Cardiac fibroblast (primary cell): ENCODE measurements around the gene COPG2.
"Not testable (repeated sequence)": the region's sequence is repeated elsewhere in the genome, so short reads cannot be mapped to it uniquely, and the experiment has no call there.

Experiments used
- DNase-seq, 2 donors: peaks; one replicate each; pipeline versions ENCODE4 v3.0.0 to v3.0.0-alpha.2; 2010; ENCODE audit warnings: low read depth in 2 of 2
- H3K4me3 ChIP-seq, 2 donors: replicated peaks in 1 of 2; 1 replicate in 1 of 2; 2 replicates in 1 of 2; pipeline ENCODE4 v1.5.1; 2011; ENCODE audit warnings: low read depth in 2 of 2, low read length in 2 of 2, mild to moderate bottlenecking in 2 of 2, moderate library complexity in 1 of 2
- CTCF ChIP-seq: IDR thresholded peaks from one replicate; pipeline ENCODE4 v1.5.1; 2011; ENCODE audit warnings: low read depth, mild to moderate bottlenecking, low read length, inconsistent platforms

The COPG2 gene

DNA sequence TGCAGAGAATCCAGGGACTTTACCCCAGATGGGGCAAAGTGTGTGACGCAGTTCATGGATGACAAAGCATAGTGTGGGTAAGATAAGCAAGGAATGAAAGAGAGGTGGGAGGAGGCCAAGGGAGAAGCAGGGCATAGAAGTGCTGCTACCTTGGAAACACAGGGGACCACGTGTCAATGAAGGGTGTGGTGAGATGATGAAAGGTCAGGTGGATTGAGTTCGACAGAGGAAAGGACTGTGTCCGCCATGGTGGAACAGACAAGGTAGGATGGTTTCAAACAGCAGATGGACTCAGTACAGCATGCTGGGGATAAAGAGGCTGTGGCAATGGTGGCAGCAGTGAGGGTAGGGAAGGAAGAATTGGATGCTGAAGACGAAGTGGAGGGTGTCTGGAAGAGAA lies 143.9 kb downstream of the COPG2 start:
- no peak for DNase-seq
- H3K4me3 ChIP-seq: no peak overlapping the region
- TF ChIP-seq CTCF: no peak

- DNase-seq, H3K4me3 ChIP-seq: not testable (repeated sequence)
Measured at GRCh38 chr7:130523519-130524125, 144.9 kb downstream of the COPG2 start.

GRCh38 chr7:130521258-130521951 lies 147.1 kb downstream of the COPG2 start:
- no peak for DNase-seq
- H3K4me3 ChIP-seq: no peak overlapping the region

DNA sequence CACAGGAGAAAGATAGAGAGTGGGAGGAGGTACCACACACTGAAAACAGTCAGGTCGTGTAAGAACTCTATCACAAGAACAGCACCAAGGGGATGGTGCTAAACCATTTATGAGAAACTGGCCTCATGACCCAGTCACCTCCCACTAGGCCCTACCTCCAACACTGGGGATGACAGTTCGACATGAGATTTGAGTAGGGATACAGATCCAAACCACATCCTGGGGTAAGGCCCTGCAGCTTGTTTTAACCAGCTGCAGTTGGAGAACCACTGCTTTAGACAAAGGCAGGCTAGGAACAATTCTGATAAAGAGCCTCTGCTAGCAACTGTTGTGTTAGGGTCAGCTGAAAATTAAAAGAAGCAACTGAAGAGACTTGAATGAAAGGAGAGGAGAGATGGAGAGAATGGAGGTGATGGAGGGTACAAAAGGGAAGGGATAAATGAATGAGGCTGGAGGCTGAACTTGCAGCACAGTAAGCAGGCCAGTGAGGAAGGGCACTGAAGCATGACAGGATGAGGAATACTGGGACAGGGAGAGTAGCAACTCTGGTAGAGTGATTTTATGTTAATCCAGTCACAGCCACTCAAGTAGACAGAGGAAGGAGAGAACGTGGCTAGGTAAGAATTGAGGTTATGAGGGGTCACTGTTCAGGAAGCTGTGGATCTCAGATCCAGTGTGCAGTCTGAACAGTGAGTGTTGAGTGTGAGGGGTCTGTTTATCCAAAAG lies 153.1 kb downstream of the COPG2 start:
- DNase-seq: no peak
- no peak overlapping the region for H3K4me3 ChIP-seq
- no peak for TF ChIP-seq CTCF

More at GRCh38 chr7:130521258-130521951, 147.1 kb downstream of the COPG2 start:
- no peak for TF ChIP-seq CTCF

DNA sequence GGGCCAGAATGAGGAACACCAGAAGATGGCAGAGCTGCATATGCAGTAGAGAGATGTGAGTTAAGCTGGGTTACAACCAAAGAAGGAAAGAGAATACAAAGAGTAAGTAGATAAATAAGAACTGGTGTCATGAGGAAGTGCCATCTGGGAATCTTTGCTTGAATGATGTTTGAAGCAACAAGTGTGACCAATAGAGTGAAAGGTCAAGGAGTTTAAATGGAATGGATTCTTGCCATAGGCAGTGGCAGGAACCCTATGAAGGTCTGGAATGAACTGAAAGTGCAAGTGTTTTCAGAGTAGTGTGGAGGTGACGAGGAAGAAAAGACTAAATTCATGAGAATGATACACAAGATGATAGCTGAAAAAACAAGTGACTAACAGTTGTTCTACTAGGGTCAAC lies 155.1 kb downstream of the COPG2 start:
- no peak for TF ChIP-seq CTCF
- DNase-seq: no peak
- H3K4me3 ChIP-seq: no peak overlapping the region

- H3K4me3 ChIP-seq, DNase-seq: not testable (repeated sequence)
Measured at GRCh38 chr7:130512038-130512437, 156.5 kb downstream of the COPG2 start.

- DNase-seq: no peak
- TF ChIP-seq CTCF: no peak
- no peak overlapping the region for H3K4me3 ChIP-seq
Measured at GRCh38 chr7:130506358-130506757, 162.2 kb downstream of the COPG2 start.
